ENCODE measurements around the gene KRTAP20-3. TPM values are rescaled to one million over a fixed set of nuclear protein-coding genes. Genes with fewer than 3 reads are reported as not detected.

Gene KRTAP20-3
- total and polyA plus RNA-seq, 2 experiments from 2014 or later, result not detected

- no peak for TF ChIP-seq ZNF462 (CRISPR knock-in tag; IDR thresholded peaks at IDR 0.05)
- no peak for TF ChIP-seq EZH2phosphoT487 (IDR thresholded peaks at IDR 0.05; ENCODE audit: unreplicated experiment)
These were observed 19.3 kb upstream of the KRTAP20-3 start (continued) for GRCh38 chr21:30623362-30623761.

GRCh38 chr21:30625449-30626165 lies 17.1 kb upstream of the KRTAP20-3 start:
- Histone ChIP-seq H2AFZ (peak overlapping the region; percentile 73), H3K79me2 (replicated peaks; ENCODE audit: insufficient read depth) (no peaks in the 10 kb centered on the region), H3K4me3 (no peak overlapping the region), H3F3A (replicated peaks; ENCODE audit: low read depth) (no peaks in the 10 kb centered on the region), H3K9me2 (ENCODE audit: insufficient read depth) (peaks cover 13% of the 10 kb centered on the region; the same call in 1 of the 2 replicates), H4K20me1 (replicated peaks; ENCODE audit: insufficient read depth) (no peaks in the 10 kb centered on the region), H3K27me3 (ENCODE audit: insufficient read depth) (no peaks in the 10 kb centered on the region), H3K4me1 (ENCODE audit: insufficient read depth) (no peaks in the 10 kb centered on the region; the same call in 1 of the 2 replicates), H3K36me3 (ENCODE audit: insufficient read depth) (no peaks in the 10 kb centered on the region), H3K4me2 (peak overlapping the region; percentile 18; the same call in 1 of the 2 replicates), H3K27ac (ENCODE audit: low read depth) (no peak overlapping the region)
- 0 out of 3 replicates have a peak, but pooled peaks cover 5% of the 10 kb centered on the region for H3K36me3 Mint-ChIP-seq (ENCODE audit: low read depth)
- DNase-seq (ENCODE audit: low spot score), result peak; percentile 9
- no peak overlapping the region for H3K27ac Mint-ChIP-seq
- H3K4me1 Mint-ChIP-seq, result no peaks in the 10 kb centered on the region; the same call in 2 of the 3 replicates
- no peak for ATAC-seq
- no peaks in the 10 kb centered on the region for H3K27me3 Mint-ChIP-seq (ENCODE audit: insufficient read depth, low read depth, poor library complexity)
- peaks cover 16% of the 10 kb centered on the region for H3K9me3 Mint-ChIP-seq
- no peak overlapping the region for H3K4me3 Mint-ChIP-seq
- TF ChIP-seq ZNF114 (CRISPR knock-in tag; IDR thresholded peaks at IDR 0.05), result no peak
- no peak for TF ChIP-seq REST (IDR thresholded peaks at IDR 0.05; ENCODE audit: unreplicated experiment)
- no peak for TF ChIP-seq POLR2AphosphoS5 (IDR thresholded peaks at IDR 0.05; ENCODE audit: low read depth)
- no peak for TF ChIP-seq STAT1 (IDR thresholded peaks at IDR 0.05; ENCODE audit: unreplicated experiment)
- TF ChIP-seq ZNF331 (CRISPR knock-in tag; IDR thresholded peaks at IDR 0.05; ENCODE audit: low read depth), result no peak
- TF ChIP-seq JUNB (IDR thresholded peaks at IDR 0.05; ENCODE audit: unreplicated experiment), result no peak
- no peak for TF ChIP-seq ETS1 (IDR thresholded peaks at IDR 0.05)
- TF ChIP-seq NANOG (IDR thresholded peaks at IDR 0.05; ENCODE audit: borderline replicate concordance), result no peak
- TF ChIP-seq EZH2 (IDR thresholded peaks at IDR 0.05; ENCODE audit: low read depth, unreplicated experiment), result no peak
- no peak for TF ChIP-seq CTCF (conservative IDR thresholded peaks at IDR 0.05; ENCODE audit: low read depth in 2 of 2)

Data from GM23338 (cell line).